ENCODE measurements around the gene CHMP1A.

GRCh38 chr16:89667633-89668032, 10.1 kb upstream of the CHMP1A start:
- TF ChIP-seq CTCF (conservative IDR thresholded peaks at IDR 0.05 in 1 of 2, IDR thresholded peaks at IDR 0.05 in 1 of 2; ENCODE audit: low read depth in 1 of 2, low read length in 2 of 2): no peak
- no peak for TF ChIP-seq EZH2 (IDR thresholded peaks at IDR 0.05; ENCODE audit: low read length, missing control alignments)
